NCI-H345 treated with DMSO at 0.1 percent for 48 hours (cell line): ENCODE results near the gene RNF157.
"Not testable (repeated sequence)": the region's sequence is repeated elsewhere in the genome, so short reads cannot be mapped to it uniquely, and the experiment has no call there.

Source experiments
- DNase-seq: peaks from one replicate; lab custom pipeline; 2025; ENCODE audit not compliant: unreplicated experiment; lab: John Stamatoyannopoulos, UW

The RNF157 gene

DNA sequence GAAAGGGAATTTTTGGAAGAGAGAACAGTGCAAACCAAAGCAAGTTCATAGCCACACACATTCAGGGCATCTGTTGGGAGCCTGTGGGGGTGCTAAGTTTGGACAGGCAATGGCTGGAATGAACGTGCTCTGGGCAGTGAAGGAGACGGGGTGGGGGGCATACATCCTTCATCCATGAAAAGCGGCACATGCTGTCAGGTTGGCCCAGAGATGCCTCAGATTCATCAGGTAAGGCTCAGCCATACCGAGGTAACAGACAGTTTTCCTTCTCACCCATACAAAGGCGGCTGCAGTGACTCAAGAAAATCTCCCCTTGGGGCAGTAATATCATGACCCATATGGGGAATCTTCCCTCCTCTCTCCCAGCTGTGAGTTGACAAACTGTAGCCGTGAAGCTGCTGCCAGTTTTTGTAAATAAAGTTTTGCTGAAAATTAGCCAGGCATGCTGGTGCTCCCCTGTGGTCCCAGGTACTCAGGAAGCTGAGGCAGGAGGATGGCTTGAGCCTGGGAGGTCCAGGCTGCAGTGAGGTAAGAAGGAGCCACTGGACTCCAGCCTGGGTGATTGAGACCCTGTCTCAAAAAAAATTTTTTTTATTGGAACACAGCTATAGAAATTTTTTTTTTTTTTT, 15.6 kb upstream of the RNF157 start:
- no peak for DNase-seq

GRCh38 chr17:76254275-76254674, 14.0 kb upstream of the RNF157 start:
- no peak for DNase-seq

- no peak for DNase-seq
Observed at GRCh38 chr17:76253841-76254240, 13.5 kb upstream of the RNF157 start.

DNA sequence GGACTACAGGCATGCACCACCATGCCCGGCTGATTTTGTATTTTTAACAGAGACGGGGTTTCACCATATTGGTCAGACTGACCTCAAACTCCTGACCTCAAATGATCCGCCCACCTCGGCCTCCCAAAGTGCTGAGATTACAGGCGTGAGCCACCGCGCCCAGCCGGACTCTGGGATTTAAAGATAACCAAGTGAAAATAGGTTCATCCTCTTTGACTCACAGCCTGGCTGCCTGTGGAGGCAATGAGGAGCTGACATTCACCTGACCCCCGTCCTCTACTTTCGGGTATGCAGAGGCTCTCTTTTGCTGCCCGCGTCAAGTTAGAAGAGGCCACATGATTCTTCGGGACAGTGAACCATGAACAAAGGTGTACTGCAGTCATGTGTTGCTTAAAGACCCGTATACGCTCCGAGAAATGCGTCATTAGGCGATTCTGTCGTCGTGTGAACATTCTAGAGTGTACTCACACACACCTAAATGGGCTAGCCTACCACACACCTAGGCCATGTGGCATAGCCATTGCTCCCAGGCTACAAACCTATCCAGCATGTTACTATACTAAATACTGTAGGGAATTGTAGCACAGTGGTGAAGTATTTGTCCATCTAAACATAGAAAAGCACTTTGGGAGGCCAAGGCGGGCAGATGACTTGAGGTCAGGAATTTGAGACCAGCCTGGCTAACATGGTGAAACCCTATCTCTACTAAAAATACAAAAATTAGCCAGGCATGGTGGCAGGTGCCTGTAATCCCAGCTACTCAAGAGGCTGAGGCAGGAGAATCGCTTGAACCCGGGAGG, 12.9 kb upstream of the RNF157 start:
- not testable (repeated sequence) for DNase-seq

- DNase-seq, result no peak
Observed at GRCh38 chr17:76252040-76252954, 12.0 kb upstream of the RNF157 start.

DNA sequence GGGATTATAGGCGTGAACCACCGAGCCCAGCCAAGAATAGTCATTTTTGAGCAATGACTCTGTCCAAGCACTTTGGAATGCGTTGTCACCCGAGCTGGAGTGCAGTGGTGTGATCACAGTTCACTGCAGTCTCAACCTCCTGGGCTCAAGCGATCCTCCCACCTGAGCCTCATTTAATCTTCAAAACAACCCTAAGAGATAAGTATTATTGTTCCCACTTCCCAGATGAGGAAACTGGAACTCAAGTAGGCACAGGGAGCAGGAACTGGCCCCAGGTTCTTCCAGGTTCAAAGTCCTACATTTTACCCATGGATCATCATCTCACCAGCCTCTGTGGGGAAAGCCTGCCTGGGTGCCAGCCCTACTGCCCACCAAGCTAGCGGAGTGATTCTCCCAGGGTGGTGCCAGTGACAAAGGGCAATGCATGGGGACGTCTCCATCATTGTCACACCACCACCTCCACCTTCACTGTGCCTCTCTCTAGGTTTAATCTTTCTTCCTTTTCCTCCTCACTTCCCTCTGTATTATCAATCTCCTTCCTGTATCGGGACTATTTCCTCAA, 11.3 kb upstream of the RNF157 start:
- no peak for DNase-seq

GRCh38 chr17:76250141-76250540, 9.8 kb upstream of the RNF157 start:
- DNase-seq, result no peak

DNA sequence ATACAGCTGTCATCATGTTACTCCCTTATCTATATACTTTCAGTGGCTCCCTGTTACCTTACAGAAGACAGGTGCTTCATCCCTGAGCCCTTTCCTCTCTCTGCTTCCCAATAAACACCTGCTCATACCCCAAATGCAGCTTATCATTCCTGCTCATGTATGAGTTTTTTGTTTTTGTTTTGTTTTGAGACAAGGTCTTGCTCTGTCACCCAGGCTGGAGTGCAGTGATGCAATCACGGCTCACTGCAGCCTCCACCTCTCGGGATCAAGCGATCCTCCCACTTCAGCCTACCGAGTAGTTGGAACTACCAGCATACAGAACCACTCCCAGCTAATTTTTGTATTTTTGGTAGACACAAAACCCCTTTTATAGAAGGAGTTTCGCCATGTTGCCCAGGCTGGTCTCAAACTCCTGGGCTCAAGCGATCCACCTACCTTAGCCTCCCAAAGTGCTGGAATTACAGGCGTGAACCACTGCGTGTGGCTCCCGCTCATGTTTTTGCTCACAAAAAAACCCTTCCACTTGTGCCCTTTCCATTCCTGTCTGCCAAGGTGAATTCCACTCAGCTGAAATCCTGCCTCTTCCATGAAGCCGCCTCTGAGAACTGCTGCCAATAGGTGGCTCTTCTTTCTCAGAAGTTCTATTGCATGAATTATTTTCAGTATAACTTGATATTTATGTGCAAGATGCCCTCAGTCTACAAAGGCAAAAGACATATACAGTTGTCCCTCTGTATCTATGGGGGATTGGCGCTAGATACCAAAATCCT, 7.9 kb upstream of the RNF157 start:
- DNase-seq, result no peak

DNA sequence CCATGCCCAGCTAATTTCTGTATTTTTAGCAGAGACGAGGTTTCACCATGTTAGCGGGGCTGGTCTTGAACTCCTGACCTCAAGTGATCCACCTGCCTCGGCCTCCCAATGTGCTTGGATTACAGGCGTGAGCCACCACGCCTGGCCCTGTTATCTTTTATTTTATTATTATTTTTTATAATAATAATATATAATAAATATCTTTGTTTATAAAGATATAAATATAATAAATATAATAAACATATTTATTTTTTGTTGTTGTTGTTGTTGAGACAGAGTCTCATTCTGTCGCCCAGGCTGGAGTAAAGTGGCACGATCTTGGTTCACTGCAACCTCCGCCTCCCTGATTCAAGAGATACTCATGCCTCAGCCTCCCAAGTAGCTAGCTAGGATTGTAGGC, 7.0 kb upstream of the RNF157 start:
- no peak for DNase-seq

DNA sequence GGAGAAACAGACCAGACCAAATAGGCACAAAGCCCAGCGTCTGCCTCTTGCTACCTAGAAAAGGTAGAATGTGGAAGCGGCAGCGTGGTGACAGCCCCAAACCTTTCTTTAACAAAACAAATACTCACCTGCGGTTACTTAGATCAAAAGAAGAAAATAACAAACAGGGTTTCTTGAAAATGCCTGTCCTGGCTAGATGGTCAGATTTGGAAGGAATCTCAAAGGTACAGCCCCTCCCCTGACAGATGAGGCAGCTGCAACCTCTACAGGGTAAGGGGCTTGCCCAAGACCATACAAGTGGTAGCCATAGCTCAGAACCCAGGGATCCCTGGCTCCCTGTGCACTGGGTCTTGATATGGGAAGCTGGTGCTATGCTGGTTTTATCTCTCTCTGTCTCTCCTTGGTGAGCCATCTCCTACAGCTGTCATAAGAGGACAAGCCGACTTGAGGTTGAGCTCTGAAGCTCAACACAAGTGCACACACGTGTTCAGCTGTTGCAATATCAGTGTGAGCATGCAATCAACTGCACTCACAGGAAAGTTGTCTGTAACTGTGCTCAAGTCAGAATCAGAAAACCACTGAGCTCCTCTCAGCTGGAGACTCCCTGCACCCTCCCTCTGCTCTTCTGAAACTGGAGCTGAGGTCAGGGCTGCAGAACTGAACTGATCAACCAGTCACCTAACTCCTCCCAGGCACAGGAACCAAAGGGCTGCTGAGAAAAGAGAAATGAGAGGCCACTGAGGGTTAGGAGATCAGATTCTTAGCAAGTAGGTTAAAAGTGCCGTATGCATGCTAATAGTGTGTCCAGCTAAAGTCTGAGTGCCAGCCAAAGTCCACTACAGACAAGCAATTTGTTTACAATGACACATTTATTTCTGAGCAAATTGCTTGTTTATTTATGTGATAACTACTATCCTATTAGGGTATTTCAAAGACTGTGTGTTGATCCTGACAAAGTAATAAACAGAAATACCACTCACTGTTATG, 6.1 kb upstream of the RNF157 start:
- DNase-seq, result no peak

DNA sequence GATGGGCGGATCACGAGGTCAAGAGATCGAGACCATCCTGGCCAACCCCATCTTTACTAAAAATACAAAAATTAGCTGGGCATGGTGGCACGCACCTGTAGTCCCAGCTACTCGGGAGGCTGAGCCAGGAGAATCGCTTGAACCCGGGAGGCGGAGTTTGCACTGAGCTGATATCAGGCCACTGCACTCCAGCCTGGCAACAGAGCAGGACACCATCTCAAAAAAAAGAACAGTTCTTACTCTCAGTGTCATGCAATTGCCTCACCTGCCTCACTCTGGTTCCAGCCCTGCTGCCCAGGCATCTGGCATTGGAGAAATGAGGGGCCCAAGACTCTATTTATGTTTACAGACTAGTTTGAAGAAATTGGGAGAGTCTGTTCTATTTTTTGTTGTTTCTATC, 4.4 kb upstream of the RNF157 start:
- not testable (repeated sequence) for DNase-seq

DNA sequence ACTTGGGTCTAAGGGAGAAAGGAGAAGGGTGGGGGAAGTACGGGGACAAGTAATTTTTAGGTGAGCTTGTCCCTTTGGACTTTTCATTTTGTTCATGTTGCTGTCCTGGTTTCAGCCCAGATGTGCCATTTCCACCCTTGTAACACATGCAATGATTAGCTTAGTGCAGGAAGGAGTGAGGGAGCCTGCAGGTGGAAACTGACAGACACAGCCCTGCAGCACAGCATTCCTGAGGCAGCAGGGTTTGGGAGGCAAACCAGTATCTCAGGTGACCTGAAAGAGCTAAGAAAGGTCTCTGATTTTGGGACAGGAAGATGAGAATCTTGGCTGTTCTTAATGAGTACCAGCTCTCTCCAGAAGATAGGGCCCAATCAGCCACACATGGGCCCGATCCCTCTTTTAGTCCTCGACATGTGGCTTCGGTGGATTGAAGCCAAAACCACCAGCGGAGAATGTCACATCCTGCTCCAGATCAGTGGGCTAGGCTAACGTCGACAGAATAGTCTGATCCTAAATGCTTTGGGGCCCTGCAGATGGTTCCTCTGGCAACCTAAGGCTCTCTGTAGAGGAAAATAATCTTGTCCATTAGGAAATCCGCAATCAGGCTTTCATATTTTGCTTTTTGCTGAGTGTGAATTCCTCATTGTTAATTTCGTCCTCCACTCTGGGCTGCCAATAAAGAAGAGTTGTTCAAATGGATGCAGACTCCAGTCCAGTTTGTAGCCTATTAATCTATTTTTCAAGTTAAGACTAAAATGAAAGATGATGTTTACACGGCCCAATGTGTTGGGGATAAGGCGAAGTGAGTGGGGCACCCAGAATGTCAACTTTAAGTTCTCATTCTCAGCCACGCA, 3.8 kb upstream of the RNF157 start:
- DNase-seq, result no peak

GRCh38 chr17:76241691-76242255, 1.5 kb upstream of the RNF157 start:
- no peak for DNase-seq

DNA sequence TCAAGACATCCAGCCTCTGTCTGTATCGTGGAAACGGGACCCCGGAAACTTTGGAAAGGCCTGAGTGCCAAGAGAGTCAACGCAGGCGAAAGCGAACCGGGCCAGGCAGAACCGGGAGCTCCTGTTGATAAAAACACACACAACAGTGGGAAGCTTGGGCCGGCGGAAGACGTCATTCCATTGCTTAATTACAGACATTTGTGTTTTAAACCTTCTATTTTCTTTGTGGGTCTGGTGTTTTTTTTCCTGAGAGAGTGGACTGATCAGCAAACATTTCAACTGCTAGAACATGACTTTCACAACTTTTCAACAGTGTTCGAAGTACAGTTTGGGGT, 878 bp upstream of the RNF157 start:
- no peak for DNase-seq

- DNase-seq, result no peak
Observed at GRCh38 chr17:76239538-76240274, 587 bp downstream of the RNF157 start.

DNA sequence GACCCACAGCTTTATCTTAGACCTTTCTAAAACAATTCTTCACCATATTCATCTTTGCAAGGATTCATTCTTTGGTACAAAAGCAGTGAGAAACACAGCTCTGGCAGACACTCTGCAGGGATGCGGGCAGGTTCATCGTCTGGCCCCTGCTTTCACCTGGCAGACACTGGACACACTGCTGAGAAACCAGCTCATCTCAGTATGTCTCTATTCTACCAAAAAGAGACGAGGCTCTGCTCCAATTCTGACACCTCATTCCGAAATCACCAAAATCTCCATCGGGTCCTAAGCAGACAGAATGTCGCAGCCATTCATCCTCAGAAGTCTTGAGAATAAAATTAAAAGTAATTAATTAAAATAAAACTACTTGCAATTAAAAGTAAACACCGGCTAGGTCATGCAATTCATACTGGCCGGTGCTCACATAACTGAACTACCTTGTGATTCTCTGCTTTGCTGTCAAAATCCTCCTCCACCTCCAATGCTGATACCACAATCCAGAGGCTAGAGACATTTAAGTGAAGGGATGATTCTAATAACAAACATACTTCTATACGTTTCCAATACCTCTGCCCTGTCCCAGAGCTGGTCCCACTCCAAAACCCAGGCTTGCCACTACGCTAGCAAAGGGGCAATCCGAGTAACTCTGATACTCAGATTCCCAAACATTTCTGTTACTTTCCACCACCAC, 1.3 kb downstream of the RNF157 start:
- DNase-seq, result no peak

DNA sequence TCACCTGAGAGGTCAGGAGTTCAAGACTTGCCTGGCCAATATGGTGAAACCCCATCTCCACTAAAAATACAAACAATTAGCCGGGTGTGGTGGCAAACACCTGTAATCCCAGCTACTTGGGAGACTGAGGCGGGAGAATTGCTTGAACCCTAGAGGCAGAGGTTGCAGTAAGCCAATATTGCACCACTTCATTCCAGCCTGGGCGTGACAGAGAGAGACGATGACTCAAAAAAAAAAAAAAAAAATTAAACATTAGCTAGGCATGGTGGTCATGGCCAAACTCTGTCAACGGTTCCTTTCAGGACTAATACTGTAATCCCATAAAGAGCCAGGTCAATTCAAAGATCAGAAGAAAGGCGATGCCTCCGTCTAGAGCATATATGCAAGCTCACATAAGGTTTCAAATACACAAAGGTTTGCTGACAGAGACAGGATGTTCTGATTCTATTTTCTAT, 2.4 kb downstream of the RNF157 start:
- no peak for DNase-seq
